Fibroblast of skin of abdomen (primary cell): ENCODE measurements around the gene TEF. TPM values are rescaled to one million over a fixed set of nuclear protein-coding genes. Genes with fewer than 3 reads are reported as not detected.
A peak's percentile ranks its signal among the peaks of the same experiment; 100 is the strongest.

Experiments
- DNase-seq: peaks from one replicate; pipeline ENCODE4 v3.0.0-alpha.2; 2013
- polyA plus RNA-seq, 2 experiments: library from polyadenylated mRNA; unstranded; fragments of 120-200 nt; gene quantifications; one replicate each; pipeline ENCODE4 v1.2.1, GENCODE V29; 2013; ENCODE audit not compliant: insufficient read length in 2 of 2

Gene TEF, protein sequence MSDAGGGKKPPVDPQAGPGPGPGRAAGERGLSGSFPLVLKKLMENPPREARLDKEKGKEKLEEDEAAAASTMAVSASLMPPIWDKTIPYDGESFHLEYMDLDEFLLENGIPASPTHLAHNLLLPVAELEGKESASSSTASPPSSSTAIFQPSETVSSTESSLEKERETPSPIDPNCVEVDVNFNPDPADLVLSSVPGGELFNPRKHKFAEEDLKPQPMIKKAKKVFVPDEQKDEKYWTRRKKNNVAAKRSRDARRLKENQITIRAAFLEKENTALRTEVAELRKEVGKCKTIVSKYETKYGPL
- polyA plus RNA-seq (2013, experiment 1 of 2; ENCODE audit: insufficient read length) = 10.9 TPM
- 11.0 TPM for polyA plus RNA-seq (2013, experiment 2 of 2; ENCODE audit: insufficient read length)

DNA sequence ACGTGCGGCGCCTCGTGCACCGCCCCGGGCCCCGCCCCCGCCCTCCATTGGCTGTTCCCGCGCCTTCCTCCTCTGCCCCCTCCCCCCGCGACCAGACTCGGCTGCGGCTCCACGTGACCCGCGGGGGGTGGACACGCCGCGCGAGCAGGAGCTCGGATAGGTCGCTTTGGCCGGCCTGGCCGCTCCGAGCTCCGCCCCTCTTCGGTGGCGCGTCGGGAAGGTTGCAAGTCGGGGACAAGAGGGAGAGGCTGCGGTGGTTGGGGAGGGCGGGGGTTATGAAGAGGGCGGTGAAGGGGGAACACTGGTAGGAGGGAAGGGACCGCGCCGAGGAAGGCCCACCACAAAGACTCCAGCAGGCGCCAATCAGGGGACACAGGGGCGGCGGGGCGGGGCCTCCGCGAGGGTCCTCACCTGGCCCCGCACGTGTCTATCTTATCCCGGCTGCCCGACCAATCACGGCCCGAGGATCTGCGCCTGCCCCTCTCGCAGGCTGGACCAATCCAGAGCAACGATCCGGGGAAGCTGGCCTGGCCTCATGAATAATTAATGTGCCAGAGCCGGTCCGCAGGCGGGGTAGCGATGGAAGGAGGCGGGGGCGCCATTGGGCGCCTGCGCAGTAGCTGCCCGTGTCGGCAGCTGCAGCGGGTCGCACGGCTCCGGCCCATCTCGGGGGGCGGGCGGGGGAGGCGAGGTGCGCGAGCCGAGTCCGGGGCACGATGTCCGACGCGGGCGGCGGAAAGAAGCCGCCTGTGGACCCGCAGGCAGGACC is at the start of gene TEF:
TSS of gene TEF (plus strand) at position 614 of the 769 bp plus-strand sequence. CDS start at position 717, 103 bp downstream.
- peak; percentile 99 for DNase-seq

DNA sequence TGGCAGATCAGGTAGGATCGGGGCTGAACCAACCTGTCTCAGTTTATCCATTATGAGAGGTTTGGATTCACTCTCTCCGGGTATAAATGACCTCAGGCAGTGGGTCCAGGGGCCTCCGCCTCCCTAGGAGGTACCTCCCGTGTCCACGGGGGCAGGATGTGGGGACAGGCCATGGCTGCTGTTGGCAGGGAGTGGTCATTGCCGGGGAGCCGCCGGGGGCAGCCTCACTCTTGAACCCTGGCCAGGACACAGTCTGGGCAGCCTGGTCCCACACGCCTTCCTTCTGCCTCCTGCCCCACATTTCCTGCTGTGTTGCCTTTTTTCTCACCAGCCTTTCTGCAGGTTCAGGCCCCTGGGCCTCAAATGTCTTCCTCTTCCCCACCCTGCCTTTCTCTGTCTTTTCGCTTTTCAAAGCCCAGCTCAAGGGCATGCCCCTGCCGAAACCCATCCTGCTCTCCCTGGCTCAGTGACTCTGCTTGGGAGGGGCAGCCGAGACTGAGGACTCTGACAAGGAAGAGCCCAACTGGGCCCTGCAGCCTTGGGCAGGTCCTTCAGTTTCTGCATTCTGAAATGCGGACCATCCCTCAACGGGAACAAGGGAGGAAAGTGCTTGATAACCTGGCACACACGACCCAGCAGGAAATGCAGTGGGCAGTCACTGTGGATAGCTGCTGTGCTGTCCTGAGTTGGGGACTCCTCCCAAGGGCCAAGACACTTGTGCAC is 49.4 kb upstream of the TEF start:
- no peak for DNase-seq

DNA sequence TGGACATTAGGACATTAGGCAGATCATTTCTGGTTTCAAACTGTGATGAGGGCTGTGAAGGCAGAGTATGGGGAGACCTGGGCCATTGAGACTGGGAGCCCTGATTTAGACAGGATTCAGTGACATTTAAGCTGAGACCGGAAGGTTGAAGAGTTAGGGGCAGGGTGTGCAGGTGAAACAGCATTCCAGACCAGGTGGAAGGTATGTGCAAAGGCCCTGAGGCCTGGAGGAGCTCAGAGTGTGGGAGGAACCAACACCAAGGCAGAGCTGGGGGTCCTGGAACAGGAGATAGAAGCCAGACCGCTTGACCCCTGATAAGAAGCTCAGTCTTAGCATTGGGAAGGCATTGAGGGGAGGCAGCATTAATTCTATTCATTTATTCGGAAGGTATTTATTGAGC is 47.9 kb upstream of the TEF start:
- DNase-seq = no peak

DNA sequence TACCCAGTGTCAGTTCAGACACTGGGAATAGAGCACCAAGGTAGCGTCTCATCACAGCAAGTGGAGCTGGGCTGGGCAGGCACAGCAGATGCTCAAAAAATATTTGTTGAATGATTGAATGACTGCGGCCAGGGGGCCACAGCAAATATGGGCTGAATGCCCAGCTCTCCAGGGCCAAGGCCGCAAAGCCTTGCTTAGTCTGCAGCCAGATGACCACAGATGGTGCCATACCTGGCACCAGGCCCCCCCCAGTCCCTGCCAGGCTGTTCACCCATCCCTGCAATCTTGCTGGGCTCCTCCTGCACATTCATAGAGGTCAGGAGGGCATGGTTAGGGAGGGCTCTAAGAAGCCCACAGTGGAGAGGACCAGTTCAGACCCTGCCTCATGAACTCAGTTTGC is 47.5 kb upstream of the TEF start:
- DNase-seq = no peak

DNA sequence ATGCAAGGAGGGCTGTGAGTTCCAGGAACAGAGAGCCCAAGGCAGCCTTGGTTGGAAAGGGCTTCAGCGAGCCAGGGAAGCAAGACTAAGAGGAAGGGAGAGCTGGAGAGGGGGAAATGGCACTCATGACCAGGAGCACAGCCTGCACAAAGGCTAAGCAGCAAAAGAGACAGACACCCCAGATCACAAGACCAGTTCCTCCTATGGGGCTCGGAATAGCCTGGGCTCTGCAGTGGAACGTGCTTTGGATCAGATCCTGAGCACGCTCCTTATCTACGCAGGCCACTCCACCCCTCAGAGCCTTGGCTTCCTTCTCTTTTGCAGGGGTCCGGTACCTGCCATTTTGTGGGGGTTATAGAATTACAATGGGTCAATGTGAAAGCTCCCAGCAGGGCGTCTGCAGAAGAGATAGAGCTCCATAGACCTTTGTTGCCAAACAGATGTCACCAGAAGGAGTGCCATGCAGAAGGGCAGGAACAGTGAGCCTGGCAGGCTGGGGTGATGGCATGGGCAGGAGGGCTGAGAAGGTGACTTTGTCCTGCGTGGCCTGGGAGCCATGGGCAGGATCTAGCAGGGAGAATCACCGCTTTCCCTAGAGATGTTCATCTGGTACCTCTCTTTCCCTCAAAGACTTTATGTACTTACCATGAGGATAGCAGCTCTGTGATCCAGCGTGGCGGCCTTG is 46.6 kb upstream of the TEF start:
- DNase-seq = no peak

DNA sequence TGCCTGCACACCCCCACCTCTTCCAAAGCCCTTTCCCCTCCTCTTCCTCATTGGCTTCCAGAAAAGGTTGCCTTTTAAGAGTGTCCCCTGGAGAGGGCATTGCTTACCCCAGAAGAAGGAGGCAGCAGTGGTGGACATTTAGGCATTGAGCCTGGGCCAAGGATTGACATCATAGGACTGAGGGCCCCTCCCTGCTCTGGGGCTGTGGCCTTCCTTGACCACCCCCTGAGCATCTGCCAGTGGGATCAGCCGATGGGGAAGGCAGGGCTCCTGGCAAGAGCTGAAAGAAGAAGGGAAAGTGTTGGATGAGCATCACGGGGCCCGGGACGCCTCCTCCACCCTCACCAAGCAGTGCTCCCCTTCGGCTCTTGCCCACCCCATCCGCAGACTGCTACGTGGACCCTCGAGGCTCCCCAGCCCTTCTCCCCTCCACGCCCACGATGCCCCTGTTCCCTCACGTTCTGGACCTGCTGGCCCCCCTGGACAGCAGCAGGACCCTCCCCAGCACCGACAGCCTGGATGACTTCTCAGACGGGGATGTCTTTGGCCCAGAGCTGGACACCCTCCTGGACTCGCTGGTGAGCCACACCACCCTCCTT is 43.0 kb upstream of the TEF start:
- no peak for DNase-seq

DNA sequence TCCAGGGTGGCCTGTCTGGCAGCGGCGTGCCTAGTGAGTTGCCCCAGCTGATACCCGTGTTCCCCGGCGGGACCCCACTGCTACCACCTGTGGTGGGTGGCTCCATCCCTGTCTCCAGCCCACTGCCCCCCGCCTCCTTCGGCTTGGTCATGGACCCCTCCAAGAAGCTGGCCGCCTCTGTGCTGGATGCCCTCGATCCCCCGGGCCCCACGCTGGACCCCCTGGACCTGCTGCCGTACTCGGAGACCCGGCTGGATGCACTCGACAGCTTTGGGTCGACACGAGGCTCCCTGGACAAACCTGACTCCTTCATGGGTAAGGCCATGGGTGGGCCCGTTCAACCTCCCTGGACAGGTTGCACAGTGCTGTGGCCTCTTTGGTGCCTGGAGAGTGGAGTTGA is 41.9 kb upstream of the TEF start:
- no peak for DNase-seq

DNA sequence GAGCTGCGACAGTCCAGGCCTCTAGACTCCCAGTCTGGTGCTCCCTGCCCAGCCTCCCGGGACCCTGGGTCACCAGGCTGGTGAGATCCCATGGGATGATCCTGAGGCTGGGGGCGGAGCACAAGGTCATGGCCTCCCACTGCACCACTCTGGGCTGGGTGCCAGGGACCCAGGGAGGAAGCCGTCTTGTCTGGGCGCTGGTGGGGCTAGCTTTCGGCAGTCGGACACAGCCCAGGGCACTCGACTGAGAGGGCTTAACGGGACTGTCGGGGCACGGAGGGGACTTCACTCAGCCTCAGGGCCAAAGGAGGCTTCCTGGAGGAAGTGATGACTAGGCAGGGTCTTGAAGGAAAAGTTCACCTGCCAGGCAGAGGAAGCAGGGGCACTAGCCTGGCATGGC is 41.4 kb upstream of the TEF start:
- no peak for DNase-seq

DNA sequence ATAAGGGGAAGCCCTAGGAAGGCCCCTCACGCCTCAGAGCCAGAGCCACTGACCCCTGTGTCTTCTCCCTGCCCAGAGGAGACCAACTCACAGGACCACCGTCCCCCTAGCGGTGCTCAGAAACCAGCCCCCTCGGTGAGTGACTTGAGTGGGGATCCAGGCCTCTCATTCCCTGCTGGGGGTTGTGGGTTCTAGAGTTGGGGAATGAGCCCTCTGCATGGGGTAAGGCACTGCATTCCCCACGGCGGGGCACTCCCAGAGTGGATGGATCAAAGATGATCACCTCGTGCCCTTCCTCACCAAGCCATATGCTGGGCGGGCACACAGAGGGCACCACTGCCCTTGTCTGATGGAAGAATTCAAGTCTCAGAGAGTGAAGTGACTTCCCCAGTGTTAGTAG is 40.7 kb upstream of the TEF start:
- DNase-seq = no peak

DNA sequence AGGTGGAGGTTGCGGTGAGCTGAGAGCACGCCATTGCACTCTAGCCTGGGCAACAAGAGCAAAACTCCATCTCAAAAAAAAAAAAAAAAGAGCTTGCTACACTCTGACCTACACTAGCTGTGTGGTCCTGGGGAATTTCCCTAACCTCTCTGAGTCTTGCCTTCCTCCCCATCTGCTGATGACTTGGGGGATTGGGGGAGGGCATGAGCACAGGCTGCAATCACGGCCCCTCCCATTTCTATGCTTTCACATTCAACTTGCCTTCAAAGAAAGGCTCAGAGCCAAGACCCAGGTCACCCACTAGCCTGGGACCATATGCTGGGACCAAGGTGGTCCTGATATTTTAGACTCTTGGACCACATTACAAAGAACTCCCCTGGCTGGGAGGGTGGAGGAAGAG is 39.8 kb upstream of the TEF start:
- no peak for DNase-seq

DNA sequence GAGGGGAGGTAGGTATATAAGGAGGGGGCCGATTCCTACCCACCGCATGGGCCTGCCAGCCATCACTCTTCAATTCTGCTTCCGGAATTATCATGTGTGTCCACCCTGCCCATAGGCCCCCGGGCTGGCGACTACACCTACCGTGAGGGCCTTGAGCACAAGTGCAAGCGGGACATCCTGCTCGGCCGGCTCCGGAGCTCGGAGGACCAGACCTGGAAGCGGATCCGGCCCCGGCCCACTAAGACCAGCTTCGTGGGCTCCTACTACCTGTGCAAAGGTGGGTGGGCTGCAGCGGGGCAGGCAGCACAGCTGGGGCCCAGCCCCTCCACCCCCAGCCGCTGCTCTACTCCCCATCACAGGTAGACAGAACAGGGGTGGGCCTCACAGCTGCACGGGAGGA is 38.4 kb upstream of the TEF start:
- DNase-seq = no peak

DNA sequence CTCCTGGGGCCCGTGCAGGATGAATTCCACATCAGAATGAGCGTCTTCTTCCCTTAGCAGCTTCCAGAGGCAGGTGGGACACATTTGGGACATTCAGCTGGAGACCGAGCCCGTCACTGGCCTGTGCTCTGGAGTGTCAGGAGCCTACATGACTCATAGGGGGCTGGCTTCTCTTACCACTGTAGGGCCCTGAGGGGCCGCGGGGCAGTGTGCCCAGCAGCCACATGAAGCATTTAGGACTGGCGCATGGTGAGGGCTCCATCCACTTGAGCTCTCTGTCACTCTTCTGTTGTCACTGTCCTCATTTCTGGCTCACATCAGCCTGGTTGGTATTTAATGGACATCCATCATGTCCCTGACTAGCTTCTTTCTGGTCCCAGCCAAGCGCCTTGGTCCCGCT is 38.0 kb upstream of the TEF start:
- DNase-seq = no peak

DNA sequence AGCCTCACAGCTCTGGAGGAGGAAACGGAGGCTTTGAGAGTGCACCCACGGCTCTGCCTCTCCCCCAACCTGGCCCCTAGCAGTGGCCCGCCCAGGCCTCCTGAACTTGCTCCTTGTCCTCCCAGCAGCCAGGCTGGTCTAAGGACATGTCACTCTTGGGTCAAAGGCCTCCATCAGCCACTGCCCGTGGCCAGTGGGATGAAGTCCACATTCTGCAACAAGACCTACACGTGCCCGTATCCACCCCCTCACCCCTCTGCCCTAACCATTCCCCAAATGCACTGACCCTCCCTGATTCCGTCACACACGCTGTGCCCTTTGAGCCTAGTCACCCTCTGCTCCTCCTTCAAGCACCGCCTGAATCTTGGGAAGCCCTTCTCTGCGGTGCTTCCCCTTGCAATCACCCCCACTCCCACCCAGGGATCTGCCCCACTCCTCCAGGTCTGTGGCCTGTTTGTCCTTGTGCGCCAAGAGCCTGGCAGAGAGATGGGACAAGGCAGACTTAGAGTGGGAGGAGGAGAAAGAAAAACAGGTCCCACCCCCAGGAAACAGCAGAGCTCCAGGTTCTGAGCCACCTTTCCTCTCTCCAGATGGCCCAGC is 37.5 kb upstream of the TEF start:
- DNase-seq = no peak

DNA sequence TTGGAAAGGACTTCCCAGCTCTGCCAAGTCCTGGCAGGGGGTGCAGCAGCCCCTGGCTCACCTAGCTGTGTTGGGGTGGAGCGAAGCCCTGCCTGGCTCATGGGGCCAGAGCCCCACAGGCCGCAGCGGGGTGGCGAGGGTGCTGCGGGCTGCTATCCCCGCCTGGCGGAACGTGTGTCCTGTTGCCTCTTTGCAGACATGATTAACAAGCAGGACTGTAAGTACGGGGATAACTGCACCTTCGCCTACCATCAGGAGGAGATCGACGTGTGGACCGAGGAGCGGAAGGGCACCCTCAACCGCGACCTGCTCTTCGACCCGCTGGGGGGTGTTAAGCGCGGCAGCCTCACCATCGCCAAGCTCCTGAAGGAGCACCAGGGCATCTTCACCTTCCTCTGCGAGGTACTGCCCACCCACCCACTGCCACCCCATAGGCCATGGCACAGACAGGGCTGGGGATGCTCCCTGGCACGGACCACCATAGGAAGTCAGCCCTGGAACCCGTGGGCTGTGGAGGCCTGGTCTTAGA is 35.9 kb upstream of the TEF start:
- no peak for DNase-seq

DNA sequence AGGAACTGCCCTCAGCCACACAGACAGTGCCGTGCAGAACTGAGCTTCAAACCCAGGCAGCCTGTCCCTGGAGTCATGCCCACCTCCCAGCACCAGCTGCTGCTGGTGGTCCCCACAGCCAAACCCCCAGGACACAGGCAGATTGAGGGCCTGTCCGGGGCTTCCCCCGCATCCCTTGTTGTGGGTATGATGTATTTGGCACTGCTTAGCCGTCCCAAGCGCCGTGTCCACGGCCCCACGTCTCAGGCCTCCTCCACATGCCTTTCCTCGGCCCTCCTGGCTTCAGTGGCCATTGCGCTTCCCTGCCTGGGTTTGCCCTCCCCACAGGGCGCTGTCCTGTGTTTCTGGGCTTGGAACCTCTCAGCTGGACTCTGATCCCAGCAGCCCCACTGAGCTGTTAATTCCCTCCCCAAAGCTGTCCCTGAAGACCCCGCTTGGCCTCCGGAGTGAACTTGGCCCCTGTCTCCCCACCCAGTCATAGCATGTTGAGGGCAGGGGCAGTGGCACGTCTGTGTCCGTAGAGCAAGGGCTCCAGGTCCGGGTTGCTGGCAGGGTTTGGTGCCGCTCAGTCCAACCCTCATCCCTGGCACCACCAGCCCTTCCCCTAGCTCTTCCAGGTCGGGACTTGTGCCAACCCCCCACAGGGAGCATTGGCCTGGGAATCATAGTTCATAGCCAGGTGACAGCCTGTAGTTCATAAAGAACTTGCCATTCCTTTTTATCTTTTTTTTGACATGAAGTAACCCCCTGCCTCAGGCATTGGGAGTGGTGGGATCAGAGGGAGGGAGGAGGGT is 34.5 kb upstream of the TEF start:
- DNase-seq = no peak

DNA sequence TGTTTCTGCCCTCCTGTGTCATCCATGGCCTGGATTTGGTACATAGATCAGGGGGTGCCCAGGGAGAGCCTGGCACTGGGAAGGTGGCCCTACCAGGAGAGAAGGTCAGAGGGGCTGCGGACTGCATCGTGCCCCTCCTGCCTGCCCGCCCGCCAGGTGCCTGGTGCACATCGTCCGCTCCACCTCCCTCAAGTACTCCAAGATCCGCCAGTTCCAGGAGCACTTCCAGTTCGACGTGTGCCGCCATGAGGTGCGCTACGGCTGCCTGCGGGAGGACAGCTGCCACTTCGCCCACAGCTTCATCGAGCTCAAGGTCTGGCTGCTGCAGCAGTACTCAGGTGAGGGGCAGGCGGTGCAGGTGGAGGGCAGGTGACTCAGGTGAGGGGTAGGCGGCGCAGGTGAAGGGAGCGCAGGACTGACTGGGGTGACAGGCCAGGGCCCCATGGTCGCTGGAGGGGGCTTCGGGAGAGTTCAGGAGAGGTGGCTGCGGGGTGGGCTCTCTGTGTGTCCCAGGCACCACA is 32.7 kb upstream of the TEF start:
- DNase-seq = no peak

DNA sequence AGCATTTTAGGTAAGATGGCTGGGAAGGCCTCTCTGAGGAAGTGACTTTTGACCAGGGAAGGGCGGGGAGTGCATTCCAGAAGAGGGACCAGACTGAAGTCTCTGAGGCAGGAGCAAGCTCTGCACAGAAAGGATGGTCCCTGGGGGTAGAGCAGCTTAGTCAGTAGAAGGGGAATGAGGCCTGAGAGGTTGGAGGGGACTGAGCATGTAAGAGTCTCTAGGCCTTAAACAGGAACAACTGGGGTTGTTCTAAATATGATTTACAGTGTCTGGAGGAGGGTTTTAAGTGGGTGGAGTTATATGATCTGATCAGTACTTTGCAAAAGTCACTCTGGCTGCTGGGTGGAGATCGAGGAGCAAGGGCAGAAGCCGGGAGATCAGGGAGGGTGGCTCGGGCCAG is 31.7 kb upstream of the TEF start:
- no peak for DNase-seq

DNA sequence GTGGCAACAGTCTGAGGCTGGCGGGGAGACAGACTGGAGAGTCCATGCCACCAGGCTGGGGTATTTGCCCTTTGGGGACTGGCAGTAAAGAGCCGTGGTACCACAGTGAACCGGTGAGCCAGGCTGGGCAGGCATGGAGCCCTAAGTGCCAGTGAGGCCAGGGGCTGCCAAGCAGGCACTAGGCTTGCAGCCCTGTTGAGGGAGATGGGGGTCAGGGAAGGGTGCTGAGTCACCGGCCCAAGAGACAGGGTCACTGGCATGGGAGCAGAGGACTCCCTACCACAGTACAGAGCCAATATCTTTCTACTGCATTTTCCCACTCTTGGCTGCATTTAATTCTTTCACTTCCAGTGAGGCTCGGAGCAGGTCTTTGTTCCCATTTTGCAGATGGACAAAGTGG is 30.7 kb upstream of the TEF start:
- DNase-seq = no peak

DNA sequence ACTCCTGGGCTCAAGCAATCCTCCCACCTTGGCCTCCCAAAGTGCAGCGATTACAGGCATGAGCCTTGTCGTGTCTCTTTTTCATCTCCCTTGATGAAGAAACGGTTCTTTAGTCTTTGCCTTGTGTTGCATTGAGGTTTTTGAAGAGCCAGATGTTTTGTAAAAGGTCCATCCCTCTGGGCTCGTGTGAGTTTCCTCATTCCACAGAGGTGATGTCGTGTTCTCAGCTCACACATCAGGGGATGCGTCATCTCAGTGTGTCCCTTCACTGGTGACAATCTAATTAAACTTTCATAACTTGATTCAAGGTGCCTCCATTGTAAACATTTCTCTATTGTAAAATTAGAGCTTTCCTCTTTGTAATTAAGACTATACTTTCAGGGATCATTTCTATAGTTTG is 29.7 kb upstream of the TEF start:
- peak; percentile 50 for DNase-seq

DNA sequence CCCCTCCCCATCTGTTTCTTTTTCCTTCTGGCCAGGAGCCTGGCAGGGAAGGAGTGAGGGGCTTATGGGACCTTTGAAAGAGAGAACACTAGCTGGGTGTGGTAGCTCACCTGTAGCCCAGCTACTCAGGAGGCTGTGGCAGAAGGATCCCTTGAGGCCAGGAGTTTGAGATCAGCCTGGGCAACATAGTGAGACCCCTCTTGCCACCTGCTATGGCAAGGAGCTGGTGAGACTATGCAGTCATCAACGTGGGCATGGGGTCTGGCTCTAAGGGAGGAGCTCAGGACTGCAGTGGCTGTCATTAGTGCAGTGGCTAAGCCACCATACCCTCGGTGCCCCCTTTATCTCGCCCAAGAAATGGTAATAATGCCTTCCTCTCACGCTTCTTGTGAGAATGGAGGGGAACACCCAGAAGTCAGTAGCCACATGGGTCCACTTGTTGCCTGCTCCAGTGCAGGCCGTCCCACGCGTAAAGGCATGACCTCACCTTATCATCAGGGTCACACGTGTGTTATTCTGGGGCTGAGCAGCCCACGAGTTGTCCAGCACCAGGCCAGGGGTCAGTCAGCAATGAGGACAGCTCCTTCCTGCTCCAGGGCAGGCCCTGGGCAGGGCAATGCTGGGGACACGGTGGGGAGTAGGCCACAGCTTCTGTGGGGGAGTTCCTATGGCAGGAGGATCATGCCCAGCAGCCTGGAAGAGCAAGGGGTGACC is 27.7 kb upstream of the TEF start:
- no peak for DNase-seq
